Measurements from ENCODE around the gene RDH16.
"Not testable (repeated sequence)": the region's sequence is repeated elsewhere in the genome, so short reads cannot be mapped to it uniquely, and the experiment has no call there.

The RDH16 gene

GRCh38 chr12:56990648-56991318 is 33.4 kb upstream of the RDH16 start:
- H3K4me3 ChIP-seq: no peak overlapping the region
- H3K27ac ChIP-seq: peak overlapping the region in 6 of 21 experiments; percentile 2 to 47 (median 36)

GRCh38 chr12:56989861-56990610 is 32.6 kb upstream of the RDH16 start:
- Histone ChIP-seq H3K27ac (no peak overlapping the region), H3K4me3 (no peak overlapping the region)

GRCh38 chr12:56988207-56988739 is 30.9 kb upstream of the RDH16 start:
- Histone ChIP-seq H3K4me3 (no peak overlapping the region), H3K27ac (no peak overlapping the region)

GRCh38 chr12:56987551-56988053 is 30.2 kb upstream of the RDH16 start:
- H3K4me3 ChIP-seq: no peak overlapping the region
- peak overlapping the region in 1 of 21 experiments; percentile 29 for H3K27ac ChIP-seq

GRCh38 chr12:56987011-56987410 is 29.6 kb upstream of the RDH16 start:
- peak overlapping the region in 2 of 21 experiments; percentile 17 to 29 for H3K27ac ChIP-seq
- H3K4me3 ChIP-seq: no peak overlapping the region

GRCh38 chr12:56985714-56986113 is 28.3 kb upstream of the RDH16 start:
- H3K27ac ChIP-seq: peak overlapping the region in 6 of 21 experiments; percentile 1 to 62 (median 42)
- not testable (repeated sequence) for H3K4me3 ChIP-seq

- no peak overlapping the region for H3K27ac ChIP-seq
- no peak overlapping the region for H3K4me3 ChIP-seq
These were observed 26.0 kb upstream of the RDH16 start for GRCh38 chr12:56983386-56983785.

- H3K4me3 ChIP-seq, H3K27ac ChIP-seq: not testable (repeated sequence)
These were observed 25.3 kb upstream of the RDH16 start for GRCh38 chr12:56982578-56983236.

GRCh38 chr12:56980941-56981530 is 23.6 kb upstream of the RDH16 start:
- peak overlapping the region in 2 of 21 experiments; percentile 18 to 30 for H3K27ac ChIP-seq
- no peak overlapping the region for H3K4me3 ChIP-seq

GRCh38 chr12:56980268-56980667 is 22.9 kb upstream of the RDH16 start:
- H3K4me3 ChIP-seq: no peak overlapping the region
- peak overlapping the region in 1 of 21 experiments; percentile 18 for H3K27ac ChIP-seq

GRCh38 chr12:56979628-56980027 is 22.2 kb upstream of the RDH16 start:
- Histone ChIP-seq H3K27ac (no peak overlapping the region), H3K4me3 (no peak overlapping the region)

GRCh38 chr12:56978397-56979138 is 21.2 kb upstream of the RDH16 start:
- Histone ChIP-seq H3K4me3 (no peak overlapping the region), H3K27ac (no peak overlapping the region)

- not testable (repeated sequence) for H3K4me3 ChIP-seq, H3K27ac ChIP-seq
These were observed 20.0 kb upstream of the RDH16 start for GRCh38 chr12:56977361-56977760.

GRCh38 chr12:56974224-56974623 is 16.8 kb upstream of the RDH16 start:
- H3K27ac ChIP-seq, H3K4me3 ChIP-seq: not testable (repeated sequence)

GRCh38 chr12:56968910-56969309 is 11.5 kb upstream of the RDH16 start:
- not testable (repeated sequence) for H3K27ac ChIP-seq, H3K4me3 ChIP-seq

GRCh38 chr12:56965997-56966642 is 8.7 kb upstream of the RDH16 start:
- H3K4me3 ChIP-seq, H3K27ac ChIP-seq: not testable (repeated sequence)

GRCh38 chr12:56965124-56965523 is 7.7 kb upstream of the RDH16 start:
- not testable (repeated sequence) for H3K27ac ChIP-seq, H3K4me3 ChIP-seq

GRCh38 chr12:56963557-56963956 is 6.1 kb upstream of the RDH16 start:
- not testable (repeated sequence) for H3K4me3 ChIP-seq, H3K27ac ChIP-seq

- H3K27ac ChIP-seq, H3K4me3 ChIP-seq: not testable (repeated sequence)
These were observed 4.8 kb upstream of the RDH16 start for GRCh38 chr12:56962247-56962646.
